Activated T-helper 9 cell treated with anti-CD3 and anti-CD28 coated beads, Interleukin-2, amount 50 U/mL, for 16 hours (primary cell): ENCODE results near the gene CEP250.
"Not testable (repeated sequence)": the region's sequence is repeated elsewhere in the genome, so short reads cannot be mapped to it uniquely, and the experiment has no call there.

Source experiments
- DNase-seq: peaks from one replicate; pipeline ENCODE4 v3.0.0-alpha.2; 2020; ENCODE audit warnings: low read depth

The CEP250 gene, protein sequence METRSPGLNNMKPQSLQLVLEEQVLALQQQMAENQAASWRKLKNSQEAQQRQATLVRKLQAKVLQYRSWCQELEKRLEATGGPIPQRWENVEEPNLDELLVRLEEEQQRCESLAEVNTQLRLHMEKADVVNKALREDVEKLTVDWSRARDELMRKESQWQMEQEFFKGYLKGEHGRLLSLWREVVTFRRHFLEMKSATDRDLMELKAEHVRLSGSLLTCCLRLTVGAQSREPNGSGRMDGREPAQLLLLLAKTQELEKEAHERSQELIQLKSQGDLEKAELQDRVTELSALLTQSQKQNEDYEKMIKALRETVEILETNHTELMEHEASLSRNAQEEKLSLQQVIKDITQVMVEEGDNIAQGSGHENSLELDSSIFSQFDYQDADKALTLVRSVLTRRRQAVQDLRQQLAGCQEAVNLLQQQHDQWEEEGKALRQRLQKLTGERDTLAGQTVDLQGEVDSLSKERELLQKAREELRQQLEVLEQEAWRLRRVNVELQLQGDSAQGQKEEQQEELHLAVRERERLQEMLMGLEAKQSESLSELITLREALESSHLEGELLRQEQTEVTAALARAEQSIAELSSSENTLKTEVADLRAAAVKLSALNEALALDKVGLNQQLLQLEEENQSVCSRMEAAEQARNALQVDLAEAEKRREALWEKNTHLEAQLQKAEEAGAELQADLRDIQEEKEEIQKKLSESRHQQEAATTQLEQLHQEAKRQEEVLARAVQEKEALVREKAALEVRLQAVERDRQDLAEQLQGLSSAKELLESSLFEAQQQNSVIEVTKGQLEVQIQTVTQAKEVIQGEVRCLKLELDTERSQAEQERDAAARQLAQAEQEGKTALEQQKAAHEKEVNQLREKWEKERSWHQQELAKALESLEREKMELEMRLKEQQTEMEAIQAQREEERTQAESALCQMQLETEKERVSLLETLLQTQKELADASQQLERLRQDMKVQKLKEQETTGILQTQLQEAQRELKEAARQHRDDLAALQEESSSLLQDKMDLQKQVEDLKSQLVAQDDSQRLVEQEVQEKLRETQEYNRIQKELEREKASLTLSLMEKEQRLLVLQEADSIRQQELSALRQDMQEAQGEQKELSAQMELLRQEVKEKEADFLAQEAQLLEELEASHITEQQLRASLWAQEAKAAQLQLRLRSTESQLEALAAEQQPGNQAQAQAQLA (N-terminal part only)

DNA sequence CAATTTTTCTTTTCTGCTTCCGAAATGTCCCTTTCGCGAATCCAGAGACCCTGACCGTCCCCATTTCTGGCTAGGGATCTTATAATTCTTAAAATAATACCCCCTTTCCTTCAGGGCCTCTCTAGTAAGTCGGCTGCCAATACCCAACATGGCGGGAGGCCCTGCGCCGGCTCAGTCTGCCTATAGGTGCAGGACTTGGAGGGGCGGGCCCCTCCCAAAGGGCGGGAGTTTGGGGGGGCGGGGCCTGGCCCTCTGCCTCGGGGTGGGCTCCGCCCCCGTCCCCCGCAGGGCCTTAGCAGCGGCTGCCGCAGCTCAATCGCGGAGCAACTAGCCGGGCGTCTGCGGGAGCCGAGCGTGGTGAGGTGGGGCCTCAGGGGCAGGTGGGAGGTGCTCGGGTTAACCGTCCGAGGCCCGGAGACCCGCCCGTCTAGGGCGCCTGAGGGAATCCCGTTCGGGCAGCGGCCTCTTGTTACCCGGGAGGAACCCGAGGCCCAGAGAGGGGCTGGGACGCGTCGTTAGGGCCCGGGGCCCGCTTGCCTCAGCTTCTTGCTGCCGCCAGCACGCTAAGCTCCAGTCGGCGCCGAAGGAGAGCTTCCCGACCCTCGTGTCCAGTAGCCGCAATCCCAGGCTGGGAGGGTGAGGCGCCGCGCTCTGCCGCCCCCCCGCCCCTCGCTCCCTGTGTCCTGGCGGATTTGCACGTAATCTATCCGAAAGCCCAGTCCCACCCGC, at the start of gene CEP250:
CEP250 (plus strand) TSS at position 718 of the 729 bp plus-strand sequence. CDS start 6,770 bp downstream, outside the sequence.
- DNase-seq: peak; percentile 92

DNA sequence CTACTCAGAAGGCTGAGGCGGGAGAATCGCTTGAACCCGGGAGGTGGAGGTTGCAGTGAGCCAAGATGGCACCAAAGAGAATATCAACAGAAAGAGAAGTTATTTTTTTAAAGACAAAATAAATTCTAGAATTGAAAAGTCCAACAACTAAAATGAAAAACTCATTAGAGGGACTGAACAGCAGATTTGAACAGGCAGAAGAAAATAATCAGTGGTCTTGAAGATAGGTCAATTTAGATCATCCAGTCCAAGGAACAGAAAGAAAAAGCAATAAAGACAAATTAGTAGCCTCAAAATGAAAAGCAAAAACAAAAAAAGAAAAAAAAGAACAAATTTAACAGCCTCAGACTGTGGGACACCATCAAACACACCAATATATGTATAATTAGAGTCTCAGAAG, 49.6 kb upstream of the CEP250 start:
- DNase-seq: no peak

DNA sequence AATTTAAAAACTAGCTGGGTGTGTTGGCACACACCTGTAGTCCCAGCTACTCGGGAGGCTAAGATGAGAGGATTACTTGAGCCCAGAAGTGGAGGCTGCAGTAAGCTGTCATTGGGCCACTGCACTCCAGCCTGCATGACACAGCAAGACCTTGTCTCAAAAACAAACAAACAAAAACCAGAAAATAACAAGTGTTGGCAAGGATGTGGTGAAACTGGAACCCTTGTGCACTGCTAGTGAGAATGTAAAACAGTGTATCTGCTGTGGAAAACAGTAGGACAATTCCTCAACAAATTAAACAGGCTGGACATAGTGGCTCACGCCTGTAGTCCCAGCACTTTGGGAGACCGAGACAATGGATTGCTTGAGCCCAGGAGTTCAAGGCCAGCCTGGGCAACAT, 47.1 kb upstream of the CEP250 start:
- no peak for DNase-seq

DNA sequence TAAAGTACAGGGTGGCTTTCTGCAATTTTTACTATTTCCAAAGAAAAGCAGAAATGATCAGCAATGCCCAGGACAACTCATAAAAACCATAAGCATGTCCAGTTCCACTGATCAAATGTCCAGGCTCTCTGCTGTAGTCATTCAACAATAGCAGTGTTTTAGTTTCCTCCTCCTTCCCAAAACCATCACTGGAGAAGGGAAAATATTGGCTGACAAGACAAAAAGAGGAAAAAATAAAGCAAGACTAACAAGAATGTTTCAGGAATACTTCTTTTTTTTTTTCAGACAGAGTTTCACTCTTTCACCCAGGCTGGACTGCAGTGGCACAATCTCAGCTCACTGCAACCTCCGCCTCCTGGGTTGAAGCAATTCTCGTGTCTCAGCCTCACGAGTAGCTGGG, 45.9 kb upstream of the CEP250 start:
- no peak for DNase-seq

DNA sequence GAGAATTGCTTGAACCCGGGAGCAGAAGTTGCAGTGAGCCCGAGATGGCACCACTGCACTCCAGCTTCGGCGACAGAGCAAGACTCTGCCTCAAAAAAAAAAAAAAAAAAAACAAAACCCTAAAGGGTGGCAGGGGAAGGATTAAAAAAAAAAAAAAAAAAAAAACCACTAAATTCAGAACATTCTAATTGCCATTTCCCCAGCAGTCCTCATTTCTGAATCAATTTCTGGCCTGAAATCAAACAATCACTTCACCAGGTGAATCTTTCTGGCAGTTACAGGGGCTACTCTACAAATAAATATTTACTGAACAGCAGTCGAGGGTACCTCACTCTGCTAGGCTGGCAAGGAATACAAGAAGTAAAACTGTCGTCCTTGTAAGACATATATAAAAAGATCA, 44.8 kb upstream of the CEP250 start:
- DNase-seq: no peak

DNA sequence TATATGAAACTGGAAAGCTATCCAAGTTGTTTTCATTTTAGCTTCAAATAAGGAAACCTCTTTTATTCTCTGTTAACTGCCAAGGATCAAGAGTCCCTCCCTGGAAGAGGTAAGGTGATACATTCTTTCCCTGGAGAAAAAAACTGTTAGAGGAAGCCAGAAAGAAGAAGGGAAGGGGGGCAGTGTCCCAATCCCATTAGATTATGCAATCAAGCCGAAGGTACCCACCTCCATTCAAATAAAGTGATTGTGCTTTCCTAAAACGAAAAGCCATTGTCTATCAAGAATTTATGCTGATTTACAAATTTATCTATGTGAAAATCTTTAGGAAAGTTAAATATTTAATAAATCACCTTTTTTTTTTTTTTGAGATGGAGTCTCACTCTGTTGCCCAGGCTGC, 34.1 kb upstream of the CEP250 start:
- DNase-seq: no peak

DNA sequence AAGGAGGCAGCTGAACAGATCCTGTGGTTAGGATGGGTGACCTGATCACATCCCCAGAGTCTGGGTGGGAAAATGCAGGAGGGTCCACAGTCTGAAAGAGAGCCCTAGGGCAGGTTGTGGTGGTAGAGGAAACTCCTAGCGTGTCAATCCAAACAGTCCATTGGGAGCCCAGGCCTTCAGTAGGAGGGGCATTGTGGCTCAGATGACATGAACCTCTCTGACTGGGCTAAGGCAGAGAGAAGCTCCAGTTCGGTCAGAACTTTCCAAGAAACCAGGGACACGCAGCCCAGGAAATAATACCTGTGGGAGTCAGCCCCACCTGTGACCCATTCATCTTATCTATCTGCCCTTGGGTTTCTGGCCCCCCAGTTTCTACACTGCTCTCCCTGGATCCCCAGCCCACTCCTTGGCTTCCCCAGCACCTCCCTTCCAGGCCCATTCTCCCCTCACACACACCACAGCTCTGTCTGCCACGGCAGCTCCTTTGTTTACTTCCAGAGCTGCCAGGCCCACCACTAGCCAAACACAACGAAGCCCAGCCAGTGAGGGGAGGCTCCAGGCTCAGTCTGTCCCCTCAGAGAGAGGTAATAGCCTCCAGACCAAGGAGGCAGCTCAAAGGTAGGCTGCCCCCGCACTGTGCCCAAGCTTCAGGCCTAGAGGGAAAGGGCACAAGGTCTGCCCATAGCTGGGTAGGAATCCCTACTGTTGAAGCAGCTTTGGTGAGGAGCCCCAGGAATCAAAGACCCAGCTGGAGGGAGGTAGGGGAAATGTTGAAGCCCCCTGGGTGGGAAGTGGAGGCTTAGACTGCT, 23.6 kb upstream of the CEP250 start:
- no peak for DNase-seq

DNA sequence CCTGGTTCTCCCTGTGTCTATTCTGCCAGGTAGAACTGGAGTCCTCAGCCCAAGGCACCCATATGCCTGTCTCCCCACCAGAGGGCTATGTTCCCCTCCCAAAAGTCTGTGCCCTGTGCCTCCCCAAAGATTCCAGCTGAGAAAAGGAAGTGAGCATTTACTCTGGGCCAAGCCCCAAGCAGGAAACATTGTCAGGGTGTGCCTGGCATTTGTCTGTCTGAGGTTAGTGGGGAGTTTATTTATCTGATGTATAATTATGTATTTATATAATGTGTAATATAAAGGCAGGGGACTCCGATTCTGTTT, 23.0 kb upstream of the CEP250 start:
- DNase-seq: no peak

DNA sequence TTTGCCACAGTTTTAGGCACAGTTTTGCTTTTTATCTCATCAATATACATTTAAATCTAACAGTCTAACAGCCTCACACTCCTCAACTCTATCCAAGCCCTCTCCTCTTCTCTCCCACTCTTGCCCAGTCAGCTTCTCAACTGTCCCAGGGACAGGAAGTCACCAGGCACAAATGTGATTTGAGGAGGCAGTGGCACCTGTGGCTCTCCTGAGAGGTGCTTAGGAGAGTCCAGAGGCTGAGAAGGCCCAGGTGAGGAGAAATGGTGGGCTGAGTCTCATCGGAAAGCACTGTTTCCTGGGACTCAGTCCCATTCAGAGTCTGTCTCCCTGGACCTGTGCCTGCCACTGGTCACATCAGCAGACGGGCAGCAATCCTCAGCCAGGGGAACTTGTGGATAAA, 22.1 kb upstream of the CEP250 start:
- DNase-seq: no peak

DNA sequence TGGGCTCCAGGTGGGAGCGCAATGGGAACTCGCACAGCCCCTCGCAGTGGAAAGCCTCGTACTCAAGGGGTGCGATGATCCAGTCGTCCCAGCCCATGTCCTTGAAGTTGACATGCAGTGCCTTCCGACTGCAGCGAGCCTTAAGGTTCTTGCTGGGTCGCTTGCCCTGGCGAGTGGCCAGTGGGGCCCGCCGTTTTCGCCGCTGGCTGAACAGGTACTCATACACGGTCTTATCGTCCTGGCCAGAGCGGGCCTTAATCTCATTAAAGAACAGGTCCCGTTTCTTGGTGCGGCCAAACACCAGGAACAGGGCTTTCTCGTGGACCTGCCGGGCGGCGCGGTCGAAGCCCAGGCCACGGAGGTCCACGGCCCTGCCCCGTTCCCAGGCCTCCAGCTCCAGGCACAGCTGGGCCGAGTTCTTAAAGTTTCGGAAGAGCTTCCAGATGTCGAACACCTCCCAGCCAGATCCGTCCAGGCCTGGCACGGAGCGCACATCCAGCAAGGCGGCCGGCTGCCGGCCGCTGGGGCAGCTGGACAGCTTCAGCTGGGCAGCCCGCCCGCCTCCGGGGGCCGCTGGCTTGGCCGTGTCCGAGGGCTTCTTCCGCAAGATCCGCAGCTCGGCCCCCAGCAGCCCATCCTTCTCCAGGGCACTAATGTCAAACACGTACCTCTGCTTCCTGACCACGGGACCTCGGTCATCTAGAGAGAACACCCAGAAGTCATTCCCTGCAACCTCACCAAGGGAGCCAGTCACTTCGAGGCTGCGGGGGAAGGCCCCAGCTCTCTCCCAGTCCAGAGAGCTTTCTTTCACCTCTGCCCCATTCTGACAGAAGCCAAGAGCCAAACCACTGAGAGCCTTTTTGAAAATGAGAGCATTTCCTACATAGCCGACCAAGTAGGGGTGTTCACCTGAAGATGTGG, 21.1 kb upstream of the CEP250 start:
- DNase-seq: no peak

DNA sequence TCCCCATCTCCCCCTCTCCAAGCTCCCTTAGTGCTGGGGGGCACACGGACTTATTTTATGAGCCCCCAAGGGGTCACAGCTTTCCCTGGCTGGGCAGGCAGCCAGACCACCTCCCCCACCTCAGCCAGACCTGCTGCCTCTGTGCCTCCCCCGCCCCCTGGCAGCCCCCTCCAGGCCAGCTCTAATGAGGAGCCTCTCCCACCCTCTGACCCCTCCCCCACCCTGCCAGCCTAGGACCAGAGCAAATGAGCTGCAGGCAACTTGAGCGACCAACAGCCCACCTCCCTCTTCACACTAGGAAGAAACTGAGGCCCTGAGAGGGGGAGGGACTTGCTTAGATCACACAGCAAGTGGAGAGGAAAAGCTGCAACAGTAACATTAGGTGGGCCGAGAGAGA, 19.2 kb upstream of the CEP250 start:
- no peak for DNase-seq

DNA sequence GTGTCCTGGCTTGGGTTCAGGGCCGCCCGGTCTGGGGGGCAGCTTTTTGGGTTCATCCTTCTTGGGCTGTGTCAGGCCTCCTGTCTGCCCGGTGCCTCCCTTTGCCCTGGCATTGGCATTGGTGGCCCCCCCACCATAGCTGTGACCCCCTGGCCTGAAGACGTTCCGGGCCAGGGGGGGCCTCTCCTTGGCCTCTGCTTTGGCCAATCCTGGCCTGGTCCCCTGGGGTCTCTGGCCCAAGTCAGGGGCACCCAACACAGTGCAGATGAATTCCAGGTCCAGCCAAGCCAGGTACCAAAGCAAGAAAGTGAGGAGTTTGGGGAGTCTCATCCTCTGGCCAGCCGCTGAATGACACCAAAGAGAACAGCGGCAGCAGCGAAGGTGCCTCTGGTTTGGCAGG, 17.8 kb upstream of the CEP250 start:
- DNase-seq: no peak

DNA sequence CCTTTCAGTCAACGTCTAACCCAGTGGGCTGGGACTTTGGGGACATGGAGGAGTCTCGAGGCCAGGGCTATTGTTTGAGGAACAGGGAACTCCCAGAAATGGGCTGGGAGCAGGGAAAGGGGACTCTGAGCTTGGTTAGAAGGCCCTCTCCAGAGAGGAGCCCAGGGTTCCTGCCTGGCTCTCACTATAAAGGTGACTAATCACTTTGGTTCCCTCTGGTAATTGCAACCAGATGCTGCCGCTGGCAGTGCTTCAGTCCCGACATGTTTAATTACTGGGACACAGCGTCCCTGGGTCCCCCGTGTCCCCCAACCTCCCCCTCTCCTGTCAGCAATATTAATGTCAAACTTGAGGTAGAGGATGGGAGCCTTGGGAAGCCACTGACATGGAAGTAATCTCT, 12.4 kb upstream of the CEP250 start:
- no peak for DNase-seq

DNA sequence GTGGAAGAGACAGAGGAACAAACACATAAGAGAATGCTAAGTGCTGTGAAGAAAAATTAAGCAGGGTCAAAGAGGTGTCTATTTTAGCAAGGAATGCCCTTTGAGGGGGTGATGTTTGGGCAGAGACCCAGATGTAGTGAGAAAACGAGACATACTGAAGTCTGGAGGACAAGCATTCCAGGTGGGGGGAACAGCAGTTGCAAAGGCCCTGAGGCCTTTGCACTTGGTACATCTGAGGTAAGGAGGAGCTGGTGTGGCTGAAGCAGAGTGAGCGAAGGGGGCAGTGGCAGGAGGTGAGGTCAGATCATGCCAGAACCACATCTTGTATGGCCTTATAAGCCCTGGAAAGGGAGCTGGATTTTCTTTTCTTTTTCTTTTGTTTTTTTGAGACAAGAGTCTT, 11.2 kb upstream of the CEP250 start:
- DNase-seq: no peak

DNA sequence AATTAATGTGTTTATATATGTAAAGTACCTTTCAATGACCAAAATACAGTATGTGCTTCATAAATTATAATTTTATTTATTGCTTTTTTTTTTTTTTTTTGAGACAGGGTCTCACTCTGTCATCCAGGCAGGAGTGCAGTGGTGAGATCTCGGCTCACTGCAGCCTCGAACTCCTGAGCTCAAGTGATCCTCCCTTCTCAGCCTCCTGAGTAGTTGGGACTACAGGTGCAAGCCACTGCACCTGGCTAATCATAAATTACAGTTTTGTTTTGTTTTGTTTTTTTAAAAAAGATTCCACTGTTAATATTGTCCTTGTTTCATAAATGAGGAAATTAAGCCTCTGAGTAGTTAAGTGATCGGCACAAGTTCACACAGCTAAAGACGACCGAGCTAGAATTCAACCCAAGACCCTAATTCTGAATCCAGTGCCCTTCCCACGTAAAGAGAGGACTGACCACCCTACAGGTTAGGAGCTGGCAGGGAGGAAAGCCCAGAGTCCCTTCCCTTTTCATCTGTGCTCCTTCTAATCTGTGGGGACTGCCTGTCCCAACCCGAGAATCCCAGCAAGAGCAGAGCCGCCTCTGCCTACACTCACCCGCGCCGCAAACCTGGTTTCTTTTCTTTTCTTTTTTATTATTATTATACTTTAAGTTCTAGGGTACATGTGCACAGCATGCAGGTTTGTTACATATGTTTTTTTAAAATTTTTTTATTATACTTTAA, 8.9 kb upstream of the CEP250 start:
- DNase-seq: no peak

DNA sequence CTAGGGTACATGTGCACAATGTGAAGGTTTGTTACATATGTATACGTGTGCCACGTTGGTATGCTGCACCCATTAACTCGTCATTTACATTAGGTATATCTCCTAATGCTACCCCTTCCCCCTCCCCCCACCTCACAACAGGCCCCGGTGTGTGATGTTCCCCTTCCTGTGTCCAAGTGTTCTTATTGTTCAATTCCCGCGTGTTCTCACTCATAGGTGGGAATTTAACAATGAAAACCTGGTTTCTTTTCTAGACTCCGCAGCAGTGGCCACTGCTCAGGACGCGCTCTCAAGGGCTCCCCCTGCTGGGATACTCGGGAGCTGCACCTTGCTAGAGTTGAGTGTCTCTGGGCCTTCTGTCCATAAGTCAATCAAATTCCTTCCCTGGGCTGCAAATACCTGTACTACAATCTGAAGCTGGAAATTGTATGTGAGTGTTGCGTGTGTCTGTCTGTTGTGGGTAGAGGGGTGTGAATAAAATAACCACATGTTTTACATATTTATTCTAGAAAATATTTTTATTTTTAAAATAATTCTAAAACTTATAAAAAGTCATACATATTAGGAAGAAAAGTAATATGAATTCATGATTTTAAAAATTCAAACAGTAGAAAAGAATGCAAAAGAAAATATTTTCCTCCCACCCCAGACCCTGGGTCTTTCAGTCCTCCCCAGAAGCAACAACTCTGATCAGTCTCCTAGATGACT, 8.2 kb upstream of the CEP250 start:
- DNase-seq: peak; percentile 84

DNA sequence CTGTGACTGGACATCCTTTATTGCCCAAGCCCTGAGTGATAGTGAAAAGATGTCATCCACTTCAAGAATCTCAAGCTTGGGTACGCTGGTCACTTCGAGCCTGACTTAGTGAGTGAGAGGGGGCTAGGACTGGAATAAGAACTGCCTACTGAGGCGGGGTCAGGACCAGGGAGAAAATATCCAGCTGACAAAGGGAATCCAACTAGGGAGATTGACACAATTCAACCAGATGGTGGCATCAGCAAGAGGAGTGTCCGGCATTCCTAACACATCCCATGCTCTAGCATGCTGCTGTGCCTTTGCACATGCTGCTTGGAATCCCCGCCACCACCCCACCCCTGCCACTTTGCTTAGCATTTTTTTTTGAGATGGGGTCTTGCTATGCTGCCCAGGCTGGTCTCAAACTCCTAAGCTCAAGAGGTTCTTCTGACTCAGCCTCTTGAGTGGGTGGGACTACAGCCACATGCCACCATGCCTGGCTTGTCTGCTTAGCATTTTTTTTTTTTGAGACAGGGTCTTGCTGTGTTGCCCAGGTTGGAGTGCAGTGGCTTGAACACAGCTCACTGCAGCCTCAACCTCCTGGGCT, 6.5 kb upstream of the CEP250 start:
- DNase-seq: no peak

DNA sequence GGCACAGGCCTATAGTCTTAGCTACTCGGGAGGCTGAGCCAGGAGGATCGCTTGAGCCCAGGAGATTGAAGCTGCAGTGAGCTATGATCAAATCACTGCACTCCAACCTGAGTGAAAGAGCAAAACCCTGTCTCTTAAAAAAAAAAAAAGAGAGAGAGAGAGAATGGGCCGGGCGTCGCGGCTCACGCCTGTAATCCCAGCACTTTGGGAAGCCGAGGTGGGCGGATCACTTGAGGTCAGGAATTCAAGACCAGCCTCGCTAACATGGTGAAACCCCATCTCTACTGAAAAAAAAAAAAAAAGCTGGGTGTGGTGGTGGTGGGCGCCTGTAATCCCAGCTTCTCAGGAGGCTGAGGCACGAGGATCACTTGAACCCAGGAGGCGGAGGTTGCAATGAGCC, 5.5 kb upstream of the CEP250 start:
- not testable (repeated sequence) for DNase-seq
